HCT116 (cell line): ENCODE data around the gene STK11. TPM values are rescaled to one million over a fixed set of nuclear protein-coding genes. Genes with fewer than 3 reads are reported as not detected.

Experiments used
- ATAC-seq: fragments of 200-7000 bp; cut with Tn5 transposase; 2 replicates; pipeline ENCODE4 v1.9.1; 2020; ENCODE audit warnings: mild to moderate bottlenecking, moderate library complexity
- BruUV-seq: library from RNA; stranded (reverse); fragments of 400-500 nt; replicated peaks from 2 replicates; lab custom pipeline; 2021; lab: Mats Ljungman, UMichigan
- CTCF ChIA-PET: fragments of 300-600 bp; sonication (Branson Sonifier 250); formaldehyde crosslinking; loops from one replicate; lab custom pipeline; 2021; ENCODE audit warnings: antibody characterized with exemption; lab: Charles Lee
- POLR2A ChIA-PET: fragments of 300-600, 350-600 bp; sonication (Branson Sonifier 250); formaldehyde crosslinking; loops from one replicate; lab custom pipeline; 2021; ENCODE audit warnings: antibody characterized with exemption; lab: Charles Lee
- RAD21 ChIA-PET, 2 experiments: fragments of 300-600 bp; sonication (Branson Sonifier 250); formaldehyde crosslinking; loops; one replicate each; lab custom pipeline; 2023; ENCODE audit warnings: low total read pairs in 2 of 2; ENCODE audit not compliant: uncharacterized antibody in 2 of 2, unreplicated experiment in 2 of 2, low non-redundant PET in 1 of 2; lab: Charles Lee
- DNase-seq: peaks from one replicate; pipeline ENCODE4 v3.0.0-alpha.2; 2010; ENCODE audit warnings: low read depth, low spot score
- H2AFZ ChIP-seq: fragments of 200-600 bp; shearing (Covaris generic), sonication (generic); 2 replicates; pipeline ENCODE4 v1.6.1; 2017; ENCODE audit warnings: low read depth, mixed run types, mixed read lengths, antibody characterized with exemption, low read length; ENCODE audit not compliant: poor library complexity, severe bottlenecking
- H3K27ac ChIP-seq: 2 replicates; pipeline ENCODE4 v1.5.1; 2012; ENCODE audit warnings: low read depth, low read length
- H3K27me3 ChIP-seq: fragments of 200-600 bp; sonication (generic); 2 replicates; pipeline ENCODE4 v1.6.1; 2016; ENCODE audit warnings: mixed run types, low read length, mixed read lengths; ENCODE audit not compliant: insufficient read depth
- H3K36me3 ChIP-seq, 2 experiments: fragments of 200-500 bp in 1 of 2; fragments of 200-600 bp in 1 of 2; sonication (Bioruptor generic) in 1 of 2; sonication (generic) in 1 of 2; 2 replicates each; pipeline versions ENCODE4 v1.5.1 to v1.6.1; 2014 to 2016; ENCODE audit warnings: low read length in 2 of 2, inconsistent platforms in 1 of 2, mixed read lengths in 1 of 2, mixed run types in 1 of 2; ENCODE audit not compliant: insufficient read depth in 2 of 2, control insufficient read depth in 1 of 2
- H3K4me1 ChIP-seq, 2 experiments: fragments of 200-600 bp in 1 of 2; sonication (generic) in 1 of 2; 2 replicates each; pipeline versions ENCODE4 v1.5.1 to v1.6.1; 2012 to 2017; ENCODE audit warnings: low read length in 2 of 2, inconsistent platforms in 1 of 2, mild to moderate bottlenecking in 1 of 2, mixed read lengths in 1 of 2, mixed run types in 1 of 2, moderate library complexity in 1 of 2; ENCODE audit not compliant: insufficient read depth in 2 of 2, control insufficient read depth in 1 of 2
- H3K4me2 ChIP-seq: fragments of 200-600 bp; sonication (generic); 2 replicates; pipeline ENCODE4 v1.6.1; 2017; ENCODE audit warnings: mixed run types, low read length, mixed read lengths
- H3K4me3 ChIP-seq, 2 experiments: fragments of 200-600 bp in 1 of 2; sonication (generic) in 1 of 2; replicated peaks in 1 of 2; 2 replicates each; pipeline ENCODE4 v1.5.1; 2011 to 2016; ENCODE audit warnings: low read length in 2 of 2, control low read depth in 1 of 2, low read depth in 1 of 2, mild to moderate bottlenecking in 1 of 2, mixed read lengths in 1 of 2, mixed run types in 1 of 2
- H3K79me2 ChIP-seq: fragments of 200-600 bp; sonication (generic); 2 replicates; pipeline ENCODE4 v1.6.1; 2017; ENCODE audit warnings: mild to moderate bottlenecking, mixed run types, low read length, moderate library complexity, mixed read lengths; ENCODE audit not compliant: insufficient read depth
- H3K9ac ChIP-seq: fragments of 200-600 bp; sonication (generic); 2 replicates; pipeline ENCODE4 v1.6.1; 2016; ENCODE audit warnings: low read length, mixed read lengths
- H3K9me2 ChIP-seq: fragments of 200-600 bp; sonication (generic), shearing (Covaris generic); 2 replicates; pipeline ENCODE4 v1.6.1; 2017; ENCODE audit warnings: mixed run types, mild to moderate bottlenecking, moderate library complexity; ENCODE audit not compliant: insufficient read depth
- H3K9me3 ChIP-seq, 2 experiments: fragments of 200-500 bp in 1 of 2; fragments of 200-600 bp in 1 of 2; sonication (Bioruptor generic) in 1 of 2; sonication (generic) in 1 of 2; 2 replicates each; pipeline ENCODE4 v1.6.1; 2014 to 2017; ENCODE audit warnings: low read length in 2 of 2, mixed read lengths in 2 of 2, inconsistent platforms in 1 of 2, low read depth in 1 of 2, mild to moderate bottlenecking in 1 of 2, mixed run types in 1 of 2, moderate library complexity in 1 of 2; ENCODE audit not compliant: control insufficient read depth in 1 of 2, insufficient read depth in 1 of 2
- H4K20me1 ChIP-seq: fragments of 200-600 bp; sonication (generic), shearing (Covaris generic); 2 replicates; pipeline ENCODE4 v1.6.1; 2017; ENCODE audit warnings: mixed run types, mild to moderate bottlenecking, moderate library complexity; ENCODE audit not compliant: insufficient read depth
- POLR2A ChIP-seq: IDR thresholded peaks from 2 replicates; pipeline ENCODE4 v1.7.0; 2011; ENCODE audit warnings: borderline replicate concordance; ENCODE audit not compliant: insufficient read depth, insufficient read length; ENCODE audit errors: extremely low read depth
- POLR2AphosphoS5 ChIP-seq: IDR thresholded peaks from 2 replicates; pipeline ENCODE4 v1.6.1; 2011; ENCODE audit warnings: mild to moderate bottlenecking, low read depth, low read length, moderate library complexity
- RAD21 ChIP-seq: IDR thresholded peaks from 2 replicates; pipeline ENCODE4 v1.6.1; 2012; ENCODE audit warnings: low read depth, mild to moderate bottlenecking
- REST ChIP-seq: IDR thresholded peaks from 2 replicates; pipeline ENCODE4 v1.6.1; 2012; ENCODE audit warnings: low read depth
- SIN3A ChIP-seq: IDR thresholded peaks from 2 replicates; pipeline ENCODE4 v1.6.1; 2012; ENCODE audit warnings: low read depth
- intact Hi-C: fragments of 100-400 bp; cut with micrococcal nuclease; formaldehyde crosslinking; loops from 2 replicates; pipeline ENCODE4 v1.10.0; 2022
- total RNA-seq: library from RNA; stranded (reverse); gene quantifications from one replicate; pipeline ENCODE4 v1.2.1, GENCODE V29; 2021; ENCODE audit not compliant: unreplicated experiment
- TF ChIP-seq, protein P1 (sequence below): IDR thresholded peaks from 2 replicates; pipeline ENCODE4 v1.6.1; 2011; ENCODE audit warnings: mild to moderate bottlenecking, low read length, moderate library complexity; ENCODE audit not compliant: insufficient replicate concordance; ENCODE audit errors: extremely low read depth

STK11 gene
- total RNA-seq, 1 experiment from 2014 or later, result 86.9 TPM

DNA sequence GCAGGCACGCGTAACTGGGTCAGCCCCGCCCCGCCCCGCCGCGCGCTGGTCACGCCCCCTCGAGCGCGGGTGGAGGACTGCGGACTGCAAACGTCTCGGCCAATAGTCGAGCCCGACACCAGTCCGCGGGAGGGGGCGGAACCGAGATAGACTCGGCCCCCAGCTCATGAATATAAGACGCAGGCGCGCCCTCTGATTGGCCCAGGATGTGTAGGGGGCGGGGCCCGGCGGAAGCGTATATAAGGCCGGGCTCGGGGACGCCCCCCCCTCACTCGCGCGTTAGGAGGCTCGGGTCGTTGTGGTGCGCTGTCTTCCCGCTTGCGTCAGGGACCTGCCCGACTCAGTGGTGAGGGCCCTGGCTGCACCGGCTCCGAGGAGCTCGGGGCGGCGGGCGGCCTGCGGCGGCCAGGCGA, 63.5 kb downstream of the STK11 start, which contains the start of gene CIRBP:
TSS of gene CIRBP (plus strand) at position 268 of the 413 bp plus-strand sequence. CDS start 1,602 bp downstream, outside the sequence.
- intact Hi-C loops, result no loop called here

More for the DNA sequence above, 63.5 kb downstream of the STK11 start, which contains the start of gene CIRBP:
- H2AFZ ChIP-seq, result no peak within 1 kb of the TSS
- peak; percentile 97 for DNase-seq
- no peaks in the 10 kb centered on the region for H3K9me2 ChIP-seq
- H3K27ac ChIP-seq, result peak within 1 kb of the TSS; percentile 100
- peaks cover 45% of the 10 kb centered on the region for H3K79me2 ChIP-seq
- CTCF ChIA-PET, result interaction anchor here (1.0 to 6.5 kb wide), 4 partner anchors 13 to 186 kb away, joined by 3 to 325 read pairs (median 3); no protein-coding TSS in a partner anchor
- H3K4me2 ChIP-seq, result peak within 1 kb of the TSS; percentile 100
- H4K20me1 ChIP-seq, result no peaks in the 10 kb centered on the region
- TF ChIP-seq SIN3A (no peak), REST (no peak), POLR2A (peak; percentile 97), POLR2AphosphoS5 (peak; percentile 98), RAD21 (no peak)
- TF ChIP-seq, protein P1, sequence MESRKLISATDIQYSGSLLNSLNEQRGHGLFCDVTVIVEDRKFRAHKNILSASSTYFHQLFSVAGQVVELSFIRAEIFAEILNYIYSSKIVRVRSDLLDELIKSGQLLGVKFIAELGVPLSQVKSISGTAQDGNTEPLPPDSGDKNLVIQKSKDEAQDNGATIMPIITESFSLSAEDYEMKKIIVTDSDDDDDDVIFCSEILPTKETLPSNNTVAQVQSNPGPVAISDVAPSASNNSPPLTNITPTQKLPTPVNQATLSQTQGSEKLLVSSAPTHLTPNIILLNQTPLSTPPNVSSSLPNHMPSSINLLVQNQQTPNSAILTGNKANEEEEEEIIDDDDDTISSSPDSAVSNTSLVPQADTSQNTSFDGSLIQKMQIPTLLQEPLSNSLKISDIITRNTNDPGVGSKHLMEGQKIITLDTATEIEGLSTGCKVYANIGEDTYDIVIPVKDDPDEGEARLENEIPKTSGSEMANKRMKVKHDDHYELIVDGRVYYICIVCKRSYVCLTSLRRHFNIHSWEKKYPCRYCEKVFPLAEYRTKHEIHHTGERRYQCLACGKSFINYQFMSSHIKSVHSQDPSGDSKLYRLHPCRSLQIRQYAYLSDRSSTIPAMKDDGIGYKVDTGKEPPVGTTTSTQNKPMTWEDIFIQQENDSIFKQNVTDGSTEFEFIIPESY, result no peak
- POLR2A ChIA-PET, result interaction anchor here (0.6 to 1.7 kb wide), 46 partner anchors 10 to 635 kb away, joined by 3 to 139 read pairs (median 5); partner anchors contain the start of genes ABCA7, ATP5F1D, CBARP and CNN2
- RAD21 ChIA-PET, result interaction anchor here (0.6 to 1.4 kb wide), 5 partner anchors 16 to 243 kb away, joined by 3 to 16 read pairs (median 4); partner anchors contain the start of gene CNN2 (in 1 of the 2)
- peak within 1 kb of the TSS; percentile 98 for H3K9ac ChIP-seq
- peaks cover 44 to 81% of the 10 kb centered on the region in 2 experiments for H3K4me1 ChIP-seq
- no TSS peak for BruUV-seq
- H3K9me3 ChIP-seq, result no peaks in the 10 kb centered on the region
- peak within 1 kb of the TSS; percentile 85 to 96 for H3K4me3 ChIP-seq
- no peaks in the 10 kb centered on the region for H3K27me3 ChIP-seq
- peaks cover 24 to 26% of the 10 kb centered on the region in 2 experiments; a peak in 3 of 4 replicates for H3K36me3 ChIP-seq
- peak; percentile 69 for ATAC-seq
